Caco-2 (cell line): Measurements from ENCODE around the gene PGM1. TPM values are rescaled to one million over a fixed set of nuclear protein-coding genes. Genes with fewer than 3 reads are reported as not detected.

Source experiments
- BruUV-seq: library from RNA; stranded (reverse); fragments of 400-500 nt; replicated peaks from 2 replicates; lab custom pipeline; 2021; lab: Mats Ljungman, UMichigan
- CTCF ChIA-PET: fragments of 300-600 bp; sonication (Branson Sonifier 250); formaldehyde crosslinking; loops from one replicate; lab custom pipeline; 2022; ENCODE audit warnings: antibody characterized with exemption; lab: Charles Lee
- POLR2A ChIA-PET: fragments of 300-600 bp; sonication (Branson Sonifier 250); formaldehyde crosslinking; loops from one replicate; lab custom pipeline; 2022; ENCODE audit warnings: antibody characterized with exemption; lab: Charles Lee
- DNase-seq, 2 experiments: peaks; one replicate each; pipeline versions ENCODE4 v3.0.0 to v3.0.0-alpha.2; 2020 to 2022
- H3K27me3 ChIP-seq: replicated peaks from 2 replicates; pipeline ENCODE4 v1.6.0; 2011; ENCODE audit warnings: low read length; ENCODE audit not compliant: control insufficient read depth, insufficient read depth
- H3K36me3 ChIP-seq: 2 replicates; pipeline ENCODE4 v1.5.1; 2011; ENCODE audit warnings: low read length; ENCODE audit not compliant: control insufficient read depth, insufficient read depth
- H3K4me1 ChIP-seq: fragments of 250-450 bp; sonication (Bioruptor Pico); 2 replicates; pipeline ENCODE4 v1.5.1; 2020; ENCODE audit warnings: mild to moderate bottlenecking
- H3K4me3 ChIP-seq: 2 replicates; pipeline ENCODE4 v1.5.1; 2011; ENCODE audit warnings: low read depth, mild to moderate bottlenecking, control low read depth, low read length
- H3K9me3 ChIP-seq: fragments of 250-450 bp; sonication (Bioruptor Pico); 2 replicates; pipeline ENCODE4 v1.5.1; 2020; ENCODE audit warnings: mild to moderate bottlenecking, moderate library complexity
- H3K27ac Mint-ChIP-seq: one replicate; pipeline ENCODE4 v1.8.0; 2022; ENCODE audit warnings: mixed read lengths; ENCODE audit not compliant: unreplicated experiment
- H3K27me3 Mint-ChIP-seq: one replicate; pipeline ENCODE4 v1.8.0; 2022; ENCODE audit warnings: mixed read lengths; ENCODE audit not compliant: insufficient read depth, unreplicated experiment
- H3K36me3 Mint-ChIP-seq: one replicate; pipeline ENCODE4 v1.8.0; 2022; ENCODE audit warnings: mild to moderate bottlenecking, mixed read lengths; ENCODE audit not compliant: insufficient read depth, unreplicated experiment
- H3K4me1 Mint-ChIP-seq: one replicate; pipeline ENCODE4 v1.8.0; 2022; ENCODE audit warnings: low read depth, mixed read lengths; ENCODE audit not compliant: unreplicated experiment
- H3K4me3 Mint-ChIP-seq: one replicate; pipeline ENCODE4 v1.8.0; 2022; ENCODE audit warnings: mild to moderate bottlenecking, moderate library complexity, mixed read lengths; ENCODE audit not compliant: unreplicated experiment
- H3K9me3 Mint-ChIP-seq: one replicate; pipeline ENCODE4 v1.8.0; 2022; ENCODE audit warnings: mixed read lengths; ENCODE audit not compliant: unreplicated experiment
- CTCF ChIP-seq, 2 experiments: fragments of 200-600 bp in 1 of 2; IDR thresholded peaks; 1 replicate in 1 of 2; 2 replicates in 1 of 2; pipeline versions ENCODE4 v1.5.1 to v1.8.0; 2011 to 2022; ENCODE audit warnings: antibody characterized with exemption in 1 of 2, control low read depth in 1 of 2, inconsistent platforms in 1 of 2, low read depth in 1 of 2, low read length in 1 of 2, mild to moderate bottlenecking in 1 of 2, moderate library complexity in 1 of 2; ENCODE audit not compliant: insufficient read depth in 1 of 2, severe bottlenecking in 1 of 2, unreplicated experiment in 1 of 2
- intact Hi-C: fragments of 100-400 bp; cut with micrococcal nuclease; formaldehyde crosslinking; loops from one replicate; pipeline ENCODE4 v1.10.0; 2022; ENCODE audit not compliant: unreplicated experiment
- total RNA-seq: library from RNA; stranded (reverse); gene quantifications from 2 replicates; pipeline ENCODE4 v1.2.3, GENCODE V29; 2022

Gene PGM1
- total RNA-seq, 1 experiment from 2014 or later, result 22.5 TPM

- Histone ChIP-seq H3K27me3 (no peaks in the 10 kb centered on the region), H3K4me1 (peaks cover 49% of the 10 kb centered on the region), H3K36me3 (no peaks in the 10 kb centered on the region), H3K4me3 (no peak overlapping the region), H3K9me3 (no peaks in the 10 kb centered on the region)
- ChIA-PET CTCF (interaction anchor here (1.6 kb wide), 1 partner anchor 12 kb away, joined by 5 read pairs; no protein-coding TSS in a partner anchor), POLR2A (no interaction called here)
- BruUV-seq, result no TSS peak
- no peak for TF ChIP-seq CTCF (IDR thresholded peaks at IDR 0.05; ENCODE audit: insufficient read depth in 1 of 2, low read depth in 1 of 2, low read length in 1 of 2, severe bottlenecking in 1 of 2, unreplicated experiment in 1 of 2)
- H3K4me3 Mint-ChIP-seq, result no peak overlapping the region
- DNase-seq, result no peak
- no peaks in the 10 kb centered on the region for H3K36me3 Mint-ChIP-seq
- H3K27ac Mint-ChIP-seq, result no peak overlapping the region
- H3K9me3 Mint-ChIP-seq, result no peaks in the 10 kb centered on the region
- intact Hi-C loops, result no loop called here
- peaks cover 58% of the 10 kb centered on the region for H3K4me1 Mint-ChIP-seq
- H3K27me3 Mint-ChIP-seq, result no peaks in the 10 kb centered on the region
Measured at GRCh38 chr1:63703701-63704107, 110.5 kb downstream of the PGM1 start.

- TF ChIP-seq CTCF (IDR thresholded peaks at IDR 0.05; ENCODE audit: insufficient read depth in 1 of 2, low read depth in 1 of 2, low read length in 1 of 2, severe bottlenecking in 1 of 2, unreplicated experiment in 1 of 2), result no peak
- intact Hi-C loops, result no loop called here
- H3K9me3 Mint-ChIP-seq, result no peaks in the 10 kb centered on the region
- no peak overlapping the region for H3K4me3 ChIP-seq
- no peaks in the 10 kb centered on the region for H3K9me3 ChIP-seq
- H3K36me3 ChIP-seq, result no peaks in the 10 kb centered on the region
- peak overlapping the region; percentile 60 for H3K4me3 Mint-ChIP-seq
- CTCF ChIA-PET, result interaction anchor here (1.6 kb wide), 1 partner anchor 13 kb away, joined by 5 read pairs; no protein-coding TSS in a partner anchor
- no peaks in the 10 kb centered on the region for H3K36me3 Mint-ChIP-seq
- peak overlapping the region; percentile 79 for H3K27ac Mint-ChIP-seq
- peaks cover 66% of the 10 kb centered on the region for H3K4me1 Mint-ChIP-seq
- no peaks in the 10 kb centered on the region for H3K27me3 Mint-ChIP-seq
- peaks cover 56% of the 10 kb centered on the region for H3K4me1 ChIP-seq
- BruUV-seq, result no TSS peak
- POLR2A ChIA-PET, result no interaction called here
- DNase-seq, result no peak
- no peaks in the 10 kb centered on the region for H3K27me3 ChIP-seq
Measured at GRCh38 chr1:63704443-63704842, 111.2 kb downstream of the PGM1 start.

GRCh38 chr1:63705078-63705477 lies 111.9 kb downstream of the PGM1 start:
- POLR2A ChIA-PET, result no interaction called here
- peak; percentile 32 to 41 for DNase-seq
- Mint-ChIP-seq H3K4me3 (peak overlapping the region; percentile 60), H3K9me3 (no peaks in the 10 kb centered on the region), H3K27me3 (no peaks in the 10 kb centered on the region), H3K36me3 (no peaks in the 10 kb centered on the region), H3K27ac (peak overlapping the region; percentile 79), H3K4me1 (peaks cover 69% of the 10 kb centered on the region)
- no peaks in the 10 kb centered on the region for H3K36me3 ChIP-seq
- intact Hi-C loops, result no loop called here
- no TSS peak for BruUV-seq
- no peak overlapping the region for H3K4me3 ChIP-seq
- H3K4me1 ChIP-seq, result peaks cover 61% of the 10 kb centered on the region
- CTCF ChIA-PET, result no interaction called here
- no peaks in the 10 kb centered on the region for H3K27me3 ChIP-seq
- no peak for TF ChIP-seq CTCF (IDR thresholded peaks at IDR 0.05; ENCODE audit: insufficient read depth in 1 of 2, low read depth in 1 of 2, low read length in 1 of 2, severe bottlenecking in 1 of 2, unreplicated experiment in 1 of 2)
- no peaks in the 10 kb centered on the region for H3K9me3 ChIP-seq
